WTC11 (cell line): Measurements from ENCODE around the gene CHKB.

Source experiments
- AFF4 ChIP-seq: sonication (generic); formaldehyde crosslinking; IDR thresholded peaks from 2 replicates; pipeline ENCODE4 v1.8.1; 2023; ENCODE audit warnings: mild to moderate bottlenecking, missing genetic modification reagents, borderline replicate concordance
- ATF3 ChIP-seq: sonication (generic); formaldehyde crosslinking; conservative IDR thresholded peaks from 2 replicates; pipeline ENCODE4 v1.8.1; 2022; ENCODE audit warnings: mild to moderate bottlenecking, missing genetic modification reagents
- CREB1 ChIP-seq: sonication (generic); formaldehyde crosslinking; IDR thresholded peaks from 2 replicates; pipeline ENCODE4 v1.8.0; 2023; ENCODE audit warnings: mild to moderate bottlenecking, missing genetic modification reagents
- CTCF ChIP-seq: fragments of 200-600 bp; IDR thresholded peaks from 2 replicates; pipeline ENCODE4 v1.8.0; 2022; ENCODE audit warnings: antibody characterized with exemption
- ESRRA ChIP-seq: sonication (generic); formaldehyde crosslinking; IDR thresholded peaks from 2 replicates; pipeline ENCODE4 v1.8.1; 2022; ENCODE audit warnings: mild to moderate bottlenecking, missing genetic modification reagents, borderline replicate concordance
- FOXJ3 ChIP-seq: sonication (generic); formaldehyde crosslinking; IDR thresholded peaks from 2 replicates; pipeline ENCODE4 v1.9.0; 2021; ENCODE audit warnings: missing genetic modification reagents, mild to moderate bottlenecking, borderline replicate concordance
- MAX ChIP-seq: sonication (generic); formaldehyde crosslinking; IDR thresholded peaks from 2 replicates; pipeline ENCODE4 v1.8.0; 2022; ENCODE audit warnings: mild to moderate bottlenecking, missing genetic modification reagents
- TCF7 ChIP-seq: sonication (generic); formaldehyde crosslinking; IDR thresholded peaks from 2 replicates; pipeline ENCODE4 v1.8.0; 2022; ENCODE audit warnings: mild to moderate bottlenecking, low read depth, missing genetic modification reagents, moderate library complexity

- TF ChIP-seq CREB1 (CRISPR knock-in tag) (no peak), CTCF (no peak), FOXJ3 (CRISPR knock-in tag) (no peak), MAX (no peak), ATF3 (CRISPR knock-in tag) (no peak), ESRRA (CRISPR knock-in tag) (no peak), TCF7 (CRISPR knock-in tag) (no peak), AFF4 (no peak)
Observed at GRCh38 chr22:50548921-50549790, 33.5 kb downstream of the CHKB start.
